Epithelial cell of proximal tubule (primary cell): ENCODE data around the gene EDRF1. TPM values are rescaled to one million over a fixed set of nuclear protein-coding genes. Genes with fewer than 3 reads are reported as not detected.

Experiments used
- DNase-seq: peaks from one replicate; pipeline ENCODE4 v3.0.0-alpha.2; 2011; ENCODE audit warnings: low read depth
- H3K4me3 ChIP-seq: 2 replicates; pipeline ENCODE4 v1.5.1; 2011; ENCODE audit warnings: low read depth, mild to moderate bottlenecking, low read length
- total RNA-seq: library from RNA; depleted of rRNA; stranded (reverse); fragments of >200 nt; gene quantifications from 2 replicates; pipeline ENCODE4 v1.2.3, GENCODE V29; 2015
- TF ChIP-seq, protein P1 (sequence below): conservative IDR thresholded peaks from 2 replicates; pipeline ENCODE4 v1.5.1; 2012; ENCODE audit warnings: low read depth, mild to moderate bottlenecking, low read length

The EDRF1 gene
- total RNA-seq, 1 donor from 2014 or later: 14.5 TPM

DNA sequence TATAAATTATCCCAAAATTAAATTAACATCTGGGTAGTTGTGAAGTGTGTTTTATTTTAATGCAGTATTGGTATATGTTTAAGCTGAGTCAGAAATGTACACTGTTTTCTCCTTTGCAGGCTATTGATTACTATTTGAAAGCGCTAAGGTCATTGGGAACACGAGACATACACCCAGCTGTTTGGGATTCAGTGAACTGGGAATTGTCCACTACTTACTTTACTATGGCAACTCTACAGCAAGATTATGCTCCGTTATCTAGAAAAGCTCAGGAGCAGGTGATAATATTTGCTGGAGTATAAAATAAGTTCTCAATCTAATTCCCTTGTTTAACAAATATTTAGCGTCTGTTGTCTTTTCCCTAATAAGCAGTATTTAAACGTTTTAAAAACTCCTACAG lies 27.9 kb downstream of the EDRF1 start:
- no peak for DNase-seq
- TF ChIP-seq, protein P1, sequence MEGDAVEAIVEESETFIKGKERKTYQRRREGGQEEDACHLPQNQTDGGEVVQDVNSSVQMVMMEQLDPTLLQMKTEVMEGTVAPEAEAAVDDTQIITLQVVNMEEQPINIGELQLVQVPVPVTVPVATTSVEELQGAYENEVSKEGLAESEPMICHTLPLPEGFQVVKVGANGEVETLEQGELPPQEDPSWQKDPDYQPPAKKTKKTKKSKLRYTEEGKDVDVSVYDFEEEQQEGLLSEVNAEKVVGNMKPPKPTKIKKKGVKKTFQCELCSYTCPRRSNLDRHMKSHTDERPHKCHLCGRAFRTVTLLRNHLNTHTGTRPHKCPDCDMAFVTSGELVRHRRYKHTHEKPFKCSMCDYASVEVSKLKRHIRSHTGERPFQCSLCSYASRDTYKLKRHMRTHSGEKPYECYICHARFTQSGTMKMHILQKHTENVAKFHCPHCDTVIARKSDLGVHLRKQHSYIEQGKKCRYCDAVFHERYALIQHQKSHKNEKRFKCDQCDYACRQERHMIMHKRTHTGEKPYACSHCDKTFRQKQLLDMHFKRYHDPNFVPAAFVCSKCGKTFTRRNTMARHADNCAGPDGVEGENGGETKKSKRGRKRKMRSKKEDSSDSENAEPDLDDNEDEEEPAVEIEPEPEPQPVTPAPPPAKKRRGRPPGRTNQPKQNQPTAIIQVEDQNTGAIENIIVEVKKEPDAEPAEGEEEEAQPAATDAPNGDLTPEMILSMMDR: no peak
- H3K4me3 ChIP-seq: no peak overlapping the region

DNA sequence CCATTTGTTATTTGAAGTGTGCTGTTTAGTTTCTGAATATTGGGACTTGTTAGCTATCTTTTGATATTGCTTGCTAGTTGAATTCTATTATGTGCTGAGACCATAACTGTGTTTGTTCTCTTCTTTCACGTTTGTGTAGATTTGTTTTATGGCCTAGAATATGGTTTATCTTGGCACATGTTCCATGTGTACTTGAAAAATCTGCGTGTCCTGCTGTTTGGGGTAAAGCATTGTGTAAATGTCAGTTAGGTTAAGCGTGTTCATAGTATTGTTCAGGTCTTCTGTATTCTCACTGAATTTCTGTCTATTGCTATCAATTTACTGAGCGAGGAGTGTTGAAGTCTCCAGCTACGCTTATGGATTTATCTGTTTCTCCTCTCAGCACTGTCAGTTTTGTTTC lies 36.7 kb downstream of the EDRF1 start:
- DNase-seq: no peak
- TF ChIP-seq, protein P1: no peak
- H3K4me3 ChIP-seq: no peak overlapping the region

DNA sequence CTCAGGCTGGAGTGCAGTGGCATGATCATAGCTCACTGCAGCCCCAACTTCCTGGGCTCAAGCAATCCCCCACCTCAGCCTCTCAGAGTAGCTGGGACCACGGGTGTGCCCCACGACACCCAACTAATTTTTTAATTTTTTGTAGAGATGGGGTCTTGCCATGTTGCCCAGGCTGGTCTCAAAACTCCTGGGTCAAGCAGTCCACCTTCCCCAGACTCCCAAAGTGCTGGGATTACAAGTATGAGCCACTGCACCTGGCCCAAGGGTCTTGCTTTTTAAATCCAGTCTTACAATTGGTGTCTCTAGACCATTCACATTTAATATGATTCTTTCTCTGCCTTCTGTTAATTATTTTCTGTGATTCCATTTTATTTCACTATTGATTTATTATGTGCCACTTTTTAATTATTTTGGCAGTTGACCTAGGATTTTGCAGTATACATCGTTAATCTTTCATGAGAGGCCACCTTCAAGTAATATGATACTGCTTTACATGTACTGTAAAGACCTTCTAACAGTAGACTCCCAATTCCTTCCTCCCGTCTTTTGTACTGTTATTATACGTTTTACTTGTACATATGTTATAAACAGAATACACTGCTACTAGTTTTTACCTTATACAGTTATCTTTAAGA lies 37.5 kb downstream of the EDRF1 start:
- H3K4me3 ChIP-seq: no peak overlapping the region
- DNase-seq: no peak
- TF ChIP-seq, protein P1: no peak

DNA sequence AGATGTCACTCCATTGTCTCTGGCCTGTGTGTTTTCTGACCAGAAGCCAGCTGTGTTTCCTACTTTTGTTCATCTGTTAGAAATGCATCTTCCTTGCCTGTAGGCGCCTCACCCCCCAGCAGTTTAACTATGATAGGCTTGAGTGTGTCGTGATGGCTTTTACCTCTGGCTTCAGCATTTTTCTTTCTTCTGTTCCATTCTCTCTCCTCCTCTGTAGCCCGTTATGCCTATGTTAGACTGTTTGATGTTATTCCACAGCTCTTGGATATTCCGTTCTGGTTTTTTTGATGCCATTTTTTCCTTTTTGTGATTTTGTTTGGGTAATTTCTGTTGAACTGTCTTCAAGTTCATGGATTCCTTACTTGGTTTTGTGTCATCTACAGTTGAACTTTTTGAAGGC lies 38.2 kb downstream of the EDRF1 start:
- H3K4me3 ChIP-seq: no peak overlapping the region
- DNase-seq: no peak
- TF ChIP-seq, protein P1: no peak

DNA sequence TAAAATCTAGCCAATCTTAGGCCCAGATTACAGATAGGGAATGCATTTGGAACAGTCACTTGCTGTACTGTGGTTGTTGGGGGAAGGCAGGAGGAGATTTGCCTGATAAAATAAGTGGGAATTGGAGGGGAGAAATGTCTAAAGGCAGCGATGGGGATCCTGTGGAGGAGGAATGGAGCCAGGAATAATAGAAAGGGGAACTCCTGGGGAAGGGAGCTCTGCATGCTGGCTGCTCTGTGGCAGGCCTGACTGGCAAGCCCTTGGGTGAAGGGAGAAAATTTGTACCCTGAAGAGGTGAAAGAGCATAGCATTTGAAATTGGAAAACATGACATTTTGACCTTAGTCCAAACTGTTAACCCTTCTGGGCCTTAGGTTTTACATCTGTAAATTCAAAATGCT lies 42.5 kb downstream of the EDRF1 start:
- DNase-seq: no peak
- no peak overlapping the region for H3K4me3 ChIP-seq
- TF ChIP-seq, protein P1: no peak

DNA sequence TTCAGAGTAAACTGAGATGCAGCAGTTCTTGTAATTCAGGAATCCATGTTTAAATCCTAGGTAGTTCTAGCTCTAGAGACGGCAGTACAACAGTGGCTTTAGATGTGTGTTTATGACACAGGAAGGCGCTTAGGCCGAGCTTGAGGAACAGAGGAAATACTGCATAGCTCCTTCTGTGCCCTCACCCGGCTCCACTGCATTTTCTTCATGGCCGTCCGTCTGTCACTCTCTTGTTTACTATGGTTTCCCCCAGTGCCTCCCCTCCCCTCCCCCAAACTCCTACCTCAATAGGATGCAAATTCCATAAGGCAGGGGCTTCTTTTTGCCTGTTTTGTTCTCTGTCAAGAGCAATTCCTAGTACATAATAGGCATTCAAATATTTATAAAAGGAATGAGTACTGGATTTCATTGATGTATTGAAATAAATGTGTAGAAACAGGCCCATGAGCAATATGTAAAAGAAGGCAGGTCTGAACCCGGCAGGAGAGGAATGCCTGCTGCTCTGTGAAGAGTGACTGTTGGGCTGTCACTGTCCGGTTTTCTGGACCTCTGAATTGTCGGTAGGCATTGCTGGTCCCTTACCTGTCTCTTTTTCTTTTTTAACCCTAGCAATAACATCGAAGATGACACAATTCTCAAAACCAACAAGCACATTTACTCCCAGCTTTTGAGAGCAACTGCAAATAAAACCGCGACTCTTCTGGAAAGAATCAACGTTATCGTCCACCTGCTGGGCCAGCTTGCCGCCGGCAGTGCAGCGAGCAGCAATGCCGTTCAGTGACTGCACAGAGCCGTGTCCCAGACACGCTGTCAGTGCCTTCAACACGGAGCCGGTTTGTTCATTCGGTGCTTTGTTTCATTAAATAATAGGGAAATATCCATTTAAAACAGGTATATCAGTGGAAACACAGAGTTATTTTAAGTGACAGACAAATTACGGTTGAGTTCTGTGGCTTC lies 43.5 kb downstream of the EDRF1 start:
- H3K4me3 ChIP-seq: no peak overlapping the region
- TF ChIP-seq, protein P1: no peak
- no peak for DNase-seq

DNA sequence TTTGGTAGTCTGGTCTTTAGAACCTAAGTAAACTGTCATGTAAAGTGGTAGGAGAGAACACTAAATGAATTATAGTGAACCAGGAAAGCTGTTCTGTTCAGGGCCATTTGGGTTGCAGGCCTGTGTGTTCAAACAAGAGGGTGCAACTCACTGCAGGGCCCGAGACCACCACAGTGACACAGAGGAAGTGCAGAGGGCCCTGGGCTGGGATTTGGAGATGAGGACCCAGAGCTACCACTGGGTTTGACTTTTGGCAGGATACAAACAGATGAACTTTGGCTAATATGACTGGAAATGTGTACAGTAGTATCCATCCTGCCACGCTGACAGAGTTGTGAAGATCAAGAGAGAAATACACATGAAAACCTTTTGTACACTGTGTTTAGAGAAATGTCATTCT lies 46.3 kb downstream of the EDRF1 start:
- TF ChIP-seq, protein P1: no peak

More for the DNA sequence above, 46.3 kb downstream of the EDRF1 start:
- no peak overlapping the region for H3K4me3 ChIP-seq
- no peak for DNase-seq
